ENCODE measurements around the gene SPPL3.
"Not testable (repeated sequence)": the region's sequence is repeated elsewhere in the genome, so short reads cannot be mapped to it uniquely, and the experiment has no call there.

SPPL3 gene

DNA sequence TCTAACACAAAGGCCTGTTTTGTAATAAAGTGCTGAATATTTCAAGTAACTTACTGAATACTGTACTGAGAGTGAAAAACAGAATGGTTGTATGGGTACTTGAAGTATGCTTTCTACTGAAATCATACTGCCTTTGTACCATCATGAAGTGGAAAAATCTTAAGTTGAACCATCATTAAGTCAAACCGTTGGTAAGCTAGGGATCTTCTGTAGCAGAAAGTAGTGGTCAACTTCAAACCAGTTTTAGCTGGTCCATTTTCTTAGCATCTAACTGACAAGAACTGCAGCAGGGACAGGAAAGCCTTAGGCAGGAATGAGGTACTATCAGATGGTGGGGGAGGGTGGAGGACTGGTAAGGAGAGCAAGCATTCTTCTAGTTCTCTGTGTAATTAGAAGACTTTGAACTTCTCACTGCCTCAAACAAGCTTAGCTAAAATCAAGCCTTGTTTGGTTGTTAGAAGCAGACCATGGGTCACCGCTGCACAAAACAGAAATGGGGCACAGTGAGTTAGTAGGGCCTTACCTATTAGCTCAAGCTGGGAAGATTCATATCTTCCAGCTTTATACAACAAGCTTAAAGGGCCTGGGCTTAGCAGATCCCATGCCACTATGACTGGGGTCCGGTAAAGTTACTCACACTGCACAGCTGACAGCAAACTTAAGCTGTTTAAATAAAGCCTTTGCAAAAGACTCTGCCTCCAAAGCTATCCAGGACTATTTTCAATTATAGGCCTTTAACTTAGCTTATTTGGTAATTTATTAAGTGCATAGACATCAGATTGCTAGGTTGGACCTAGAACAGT, 104.7 kb downstream of the SPPL3 start:
- TF ChIP-seq, protein P1, sequence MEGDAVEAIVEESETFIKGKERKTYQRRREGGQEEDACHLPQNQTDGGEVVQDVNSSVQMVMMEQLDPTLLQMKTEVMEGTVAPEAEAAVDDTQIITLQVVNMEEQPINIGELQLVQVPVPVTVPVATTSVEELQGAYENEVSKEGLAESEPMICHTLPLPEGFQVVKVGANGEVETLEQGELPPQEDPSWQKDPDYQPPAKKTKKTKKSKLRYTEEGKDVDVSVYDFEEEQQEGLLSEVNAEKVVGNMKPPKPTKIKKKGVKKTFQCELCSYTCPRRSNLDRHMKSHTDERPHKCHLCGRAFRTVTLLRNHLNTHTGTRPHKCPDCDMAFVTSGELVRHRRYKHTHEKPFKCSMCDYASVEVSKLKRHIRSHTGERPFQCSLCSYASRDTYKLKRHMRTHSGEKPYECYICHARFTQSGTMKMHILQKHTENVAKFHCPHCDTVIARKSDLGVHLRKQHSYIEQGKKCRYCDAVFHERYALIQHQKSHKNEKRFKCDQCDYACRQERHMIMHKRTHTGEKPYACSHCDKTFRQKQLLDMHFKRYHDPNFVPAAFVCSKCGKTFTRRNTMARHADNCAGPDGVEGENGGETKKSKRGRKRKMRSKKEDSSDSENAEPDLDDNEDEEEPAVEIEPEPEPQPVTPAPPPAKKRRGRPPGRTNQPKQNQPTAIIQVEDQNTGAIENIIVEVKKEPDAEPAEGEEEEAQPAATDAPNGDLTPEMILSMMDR (conservative IDR thresholded peaks at IDR 0.05): no peak
- H3K27ac ChIP-seq: no peak overlapping the region

DNA sequence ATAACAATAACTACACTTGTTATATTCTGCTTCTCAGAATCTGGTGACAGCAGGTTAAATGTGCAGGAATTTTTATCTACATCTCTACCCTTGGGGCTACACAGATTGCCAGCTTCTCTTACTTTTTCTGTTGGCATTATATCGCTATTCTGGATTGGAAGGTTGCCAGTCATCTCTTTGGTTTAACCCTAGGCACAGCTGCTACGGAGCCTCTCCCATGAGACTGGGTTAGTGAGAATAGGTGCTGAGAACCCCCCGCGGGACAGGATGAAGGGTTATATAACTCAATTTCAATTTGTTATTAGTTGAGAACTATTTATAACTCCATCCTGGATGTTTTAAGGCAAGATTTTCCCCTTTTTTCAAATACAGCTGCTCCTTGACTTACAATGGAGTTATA, 105.5 kb downstream of the SPPL3 start:
- H3K27ac ChIP-seq: no peak overlapping the region

DNA sequence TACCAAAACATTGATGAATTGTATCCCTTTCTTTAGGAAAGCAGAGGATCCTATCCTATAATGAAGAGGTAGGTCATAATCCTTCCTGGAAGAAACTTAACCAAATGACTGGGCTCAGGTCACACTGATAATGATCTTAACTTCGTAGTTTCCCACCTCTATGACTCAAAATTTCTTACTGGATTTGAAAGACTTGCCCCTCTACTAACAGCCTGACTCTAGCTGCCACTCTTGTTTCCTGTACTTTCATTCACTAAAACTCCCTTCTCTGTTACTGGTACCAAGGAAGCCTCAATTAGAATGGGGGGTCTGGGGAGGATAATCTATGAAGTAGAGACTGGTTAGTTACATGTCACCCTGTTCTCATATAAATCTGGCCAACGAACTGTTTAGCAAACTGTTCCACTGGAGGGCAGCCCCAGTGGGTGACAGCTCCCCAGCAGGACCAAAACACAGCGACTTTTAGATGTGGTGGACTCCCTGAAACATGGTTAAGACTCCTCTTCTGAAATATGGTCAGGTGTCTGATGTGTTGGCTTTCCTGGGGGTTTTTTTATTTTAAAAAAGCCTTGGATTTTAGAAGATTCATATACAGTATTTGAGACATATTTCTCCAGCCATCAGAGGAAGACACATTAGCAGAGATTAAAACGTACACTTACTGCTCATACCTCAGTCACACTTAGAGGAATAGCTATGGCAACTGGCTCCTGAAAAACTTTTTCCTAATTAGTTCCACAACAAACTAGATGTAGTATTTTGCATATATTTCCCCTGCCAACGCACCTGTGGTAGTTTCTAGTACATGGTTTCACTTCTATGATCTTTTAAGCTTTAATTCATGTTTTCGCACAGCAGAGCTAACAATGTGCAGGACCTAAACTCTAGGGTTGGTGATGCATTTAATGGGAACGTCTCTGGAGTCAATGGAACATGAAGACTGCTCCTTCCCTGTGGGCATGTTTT, 106.2 kb downstream of the SPPL3 start:
- TF ChIP-seq, protein P1 (conservative IDR thresholded peaks at IDR 0.05): no peak
- H3K27ac ChIP-seq: no peak overlapping the region

More for the DNA sequence above, 105.5 kb downstream of the SPPL3 start:
- TF ChIP-seq, protein P1 (conservative IDR thresholded peaks at IDR 0.05): no peak

DNA sequence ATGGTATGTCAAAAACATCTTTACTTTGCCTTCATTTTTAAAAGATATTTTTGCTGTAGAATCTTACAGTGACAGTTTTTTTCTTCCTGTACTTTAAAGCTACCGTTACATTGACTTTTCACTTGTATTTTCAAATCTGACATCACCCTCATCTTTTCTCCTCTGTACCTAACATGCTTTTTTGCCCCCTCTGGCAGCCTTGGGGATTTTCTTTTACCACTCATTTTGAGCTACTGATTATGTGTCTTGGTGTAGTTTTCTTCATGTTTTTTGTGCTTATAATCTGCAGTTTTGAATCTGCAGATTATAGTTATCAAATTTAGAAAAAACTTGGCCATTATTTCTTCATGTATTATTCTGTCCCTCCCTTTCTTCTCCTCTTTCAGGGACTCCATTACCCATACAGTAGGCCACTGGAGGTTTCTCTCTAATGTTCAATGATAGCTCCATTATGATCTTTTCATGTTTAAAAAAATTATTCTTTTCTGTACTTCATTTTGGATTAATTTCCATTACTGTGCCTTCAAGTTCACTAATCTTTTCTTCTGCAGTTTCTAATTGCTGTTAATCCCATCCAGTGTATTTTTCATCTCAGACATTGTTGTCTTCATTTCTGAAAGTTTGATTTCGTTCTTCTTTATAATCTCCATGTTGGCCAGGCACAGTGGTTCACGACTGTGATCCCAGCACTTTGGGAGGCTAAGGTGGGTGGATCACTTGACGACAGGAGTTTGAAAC, 108.5 kb downstream of the SPPL3 start:
- TF ChIP-seq, protein P1 (conservative IDR thresholded peaks at IDR 0.05): no peak

DNA sequence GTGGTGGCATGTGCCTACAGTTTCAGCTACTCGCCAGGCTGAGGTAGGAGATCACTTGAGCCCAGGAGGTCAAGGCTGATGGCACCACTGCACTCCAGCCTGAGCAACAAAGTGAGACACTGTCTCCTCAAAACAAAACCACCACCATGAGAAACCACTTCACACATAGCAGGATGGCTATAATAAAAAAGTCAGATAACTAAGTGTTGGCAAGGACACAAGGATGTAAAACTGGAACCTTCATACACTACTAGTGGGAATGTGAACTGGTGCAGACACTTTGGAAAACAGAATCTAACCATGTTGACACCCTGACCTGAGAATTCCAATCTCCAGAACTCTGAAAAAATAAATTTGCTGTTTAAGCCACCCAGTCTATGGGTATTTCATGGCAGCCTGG, 110.8 kb downstream of the SPPL3 start:
- TF ChIP-seq, protein P1 (conservative IDR thresholded peaks at IDR 0.05): no peak
- H3K27ac ChIP-seq: no peak overlapping the region

More for the DNA sequence above, 108.5 kb downstream of the SPPL3 start:
- H3K27ac ChIP-seq: no peak overlapping the region

DNA sequence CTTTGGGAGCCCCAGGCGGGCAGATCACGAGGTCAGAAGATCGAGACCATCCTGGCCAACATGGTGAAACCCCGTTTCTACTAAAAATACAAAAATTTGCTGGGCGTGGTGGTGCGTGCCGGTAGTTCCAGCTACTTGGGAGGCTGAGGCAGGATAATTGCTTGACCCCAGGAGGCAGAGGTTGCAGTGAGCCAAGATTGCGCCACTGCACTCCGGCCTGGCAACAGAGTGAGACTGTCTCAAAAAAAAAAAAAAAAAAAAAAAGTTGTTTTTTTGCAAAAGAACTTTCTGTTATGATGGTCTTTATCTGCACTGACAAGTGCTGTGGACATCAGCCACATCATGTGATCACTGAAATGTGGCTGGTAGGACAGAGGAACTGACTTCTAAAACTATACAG, 111.7 kb downstream of the SPPL3 start:
- not testable (repeated sequence) for H3K27ac ChIP-seq

DNA sequence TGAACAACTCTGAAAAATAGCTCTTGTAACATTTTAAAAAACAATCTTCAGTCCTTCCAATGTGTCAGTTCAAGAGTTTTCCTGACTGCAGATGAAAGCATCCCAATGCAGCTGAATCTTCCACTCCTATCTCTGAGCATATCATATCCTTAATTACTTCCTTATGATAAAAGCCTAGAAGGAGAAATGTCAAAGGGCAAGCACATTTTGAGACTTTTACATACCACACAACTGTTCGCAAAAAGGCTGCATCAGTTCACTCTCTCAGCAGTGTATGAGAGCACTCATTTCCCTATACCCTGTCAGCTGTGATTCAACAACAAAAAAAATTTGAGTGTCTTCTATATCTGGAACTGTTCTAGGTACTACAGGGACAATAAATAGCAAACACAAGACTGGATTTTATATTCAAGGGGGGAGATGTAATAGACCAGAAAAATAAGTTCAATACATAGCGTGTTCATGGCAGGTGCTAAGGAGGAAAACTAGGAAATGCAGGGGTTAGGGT, 112.4 kb downstream of the SPPL3 start:
- H3K27ac ChIP-seq: no peak overlapping the region
- TF ChIP-seq, protein P1 (conservative IDR thresholded peaks at IDR 0.05): no peak
